C4-2B (cell line): ENCODE results near the gene ESYT2.

Experiments used
- CTCF ChIP-seq: fragments of 450-650 bp; conservative IDR thresholded peaks from 2 replicates; pipeline ENCODE4 v1.5.1; 2017; ENCODE audit warnings: mild to moderate bottlenecking
- ZFX ChIP-seq: fragments of 450-650 bp; IDR thresholded peaks from 2 replicates; pipeline ENCODE4 v1.6.1; 2017

- TF ChIP-seq CTCF (no peak), ZFX (no peak)
Measured at GRCh38 chr7:158758586-158759244, 70.6 kb downstream of the ESYT2 start.
